BLaER1 treated with 17β-estradiol and CSF1 and Interleukin-3, amounts not matched to agents 10 nM and 100 nM (cell line): ENCODE data around the gene OSM.
A peak's percentile ranks its signal among the peaks of the same experiment; 100 is the strongest.
"Not testable (repeated sequence)": the region's sequence is repeated elsewhere in the genome, so short reads cannot be mapped to it uniquely, and the experiment has no call there.

Experiments used
- H3K27ac ChIP-seq, 11 experiments: shearing (Covaris generic); formaldehyde crosslinking; 2 replicates each; pipeline ENCODE4 v1.8.1; 2022
- H3K27me3 ChIP-seq, 11 experiments: shearing (Covaris generic); formaldehyde crosslinking; 2 replicates each; pipeline ENCODE4 v1.8.1; 2022
- H3K36me3 ChIP-seq, 11 experiments: shearing (Covaris generic); formaldehyde crosslinking; 2 replicates each; pipeline ENCODE4 v1.8.1; 2022
- H3K4me1 ChIP-seq, 10 experiments: shearing (Covaris generic); formaldehyde crosslinking; 2 replicates each; pipeline ENCODE4 v1.8.1; 2022
- H3K4me2 ChIP-seq, 11 experiments: shearing (Covaris generic); formaldehyde crosslinking; 2 replicates each; pipeline ENCODE4 v1.8.1; 2022
- H3K4me3 ChIP-seq, 10 experiments: shearing (Covaris generic); formaldehyde crosslinking; 2 replicates each; pipeline ENCODE4 v1.8.1; 2022
- H3K9ac ChIP-seq, 11 experiments: shearing (Covaris generic); formaldehyde crosslinking; 2 replicates each; pipeline ENCODE4 v1.8.1; 2022
- H3K9me3 ChIP-seq, 11 experiments: shearing (Covaris generic); formaldehyde crosslinking; replicated peaks in 1 of 11; 2 replicates each; pipeline ENCODE4 v1.8.1; 2022
- H4K20me1 ChIP-seq, 11 experiments: shearing (Covaris generic); formaldehyde crosslinking; 2 replicates each; pipeline ENCODE4 v1.8.1; 2022
- Cebpa-rat ChIP-seq, 11 experiments: shearing (Covaris generic); IDR thresholded peaks; 2 replicates each; pipeline ENCODE4 v1.8.1; 2022

OSM gene

GRCh38 chr22:30240541-30241417, 25.9 kb downstream of the OSM start:
- H3K36me3 ChIP-seq = no peaks in the 10 kb centered on the region
- H3K4me1 ChIP-seq = peaks cover 7 to 58% (median 44%) of the 10 kb centered on the region in 10 experiments; a peak in 19 of 20 replicates
- H3K9me3 ChIP-seq = peaks cover 0 to 13% (median 0%) of the 10 kb centered on the region in 11 experiments; a peak in 8 of 22 replicates
- H4K20me1 ChIP-seq = peaks cover 0 to 20% (median 0%) of the 10 kb centered on the region in 11 experiments; a peak in 3 of 22 replicates
- peak overlapping the region in 3 of 11 experiments; percentile 14 to 28 (median 28); a peak in 4 of 22 replicates for H3K4me2 ChIP-seq
- H3K4me3 ChIP-seq = no peak overlapping the region
- TF ChIP-seq Cebpa-rat (IDR thresholded peaks at IDR 0.05) = no peak
- no peak overlapping the region for H3K27ac ChIP-seq
- H3K27me3 ChIP-seq = peaks cover 5 to 16% (median 13%) of the 10 kb centered on the region in 11 experiments
- H3K9ac ChIP-seq = no peak overlapping the region

- Histone ChIP-seq H3K9ac (no peak overlapping the region), H3K4me1 (peaks cover 10 to 63% (median 51%) of the 10 kb centered on the region in 10 experiments; a peak in 18 of 20 replicates), H3K4me2 (peak overlapping the region in 2 of 11 experiments; percentile 69 to 88; a peak in 3 of 22 replicates), H3K9me3 (peaks cover 0 to 13% (median 0%) of the 10 kb centered on the region in 11 experiments; a peak in 8 of 22 replicates), H3K27ac (no peak overlapping the region), H3K27me3 (peaks cover 0 to 9% (median 2%) of the 10 kb centered on the region in 11 experiments; a peak in 12 of 22 replicates), H3K4me3 (no peak overlapping the region), H4K20me1 (peaks cover 0 to 19% (median 0%) of the 10 kb centered on the region in 11 experiments; a peak in 2 of 22 replicates), H3K36me3 (no peaks in the 10 kb centered on the region)
- TF ChIP-seq Cebpa-rat (IDR thresholded peaks at IDR 0.05) = no peak
These were observed 26.9 kb downstream of the OSM start for GRCh38 chr22:30239488-30240405.

GRCh38 chr22:30238661-30239487, 27.8 kb downstream of the OSM start:
- no peak overlapping the region for H3K27ac ChIP-seq
- H3K9me3 ChIP-seq = peaks cover 0 to 13% (median 0%) of the 10 kb centered on the region in 11 experiments; a peak in 8 of 22 replicates
- H3K36me3 ChIP-seq = no peaks in the 10 kb centered on the region
- H3K27me3 ChIP-seq = peaks cover 0 to 7% (median 0%) of the 10 kb centered on the region in 11 experiments; a peak in 2 of 22 replicates
- H3K9ac ChIP-seq = no peak overlapping the region
- peak overlapping the region in 8 of 11 experiments; percentile 35 to 93 (median 77); a peak in 15 of 22 replicates for H3K4me2 ChIP-seq
- H3K4me3 ChIP-seq = no peak overlapping the region
- H4K20me1 ChIP-seq = peaks cover 0 to 16% (median 0%) of the 10 kb centered on the region in 11 experiments; a peak in 2 of 22 replicates
- peaks cover 10 to 62% (median 52%) of the 10 kb centered on the region in 10 experiments; a peak in 18 of 20 replicates for H3K4me1 ChIP-seq
- no peak for TF ChIP-seq Cebpa-rat (IDR thresholded peaks at IDR 0.05)

DNA sequence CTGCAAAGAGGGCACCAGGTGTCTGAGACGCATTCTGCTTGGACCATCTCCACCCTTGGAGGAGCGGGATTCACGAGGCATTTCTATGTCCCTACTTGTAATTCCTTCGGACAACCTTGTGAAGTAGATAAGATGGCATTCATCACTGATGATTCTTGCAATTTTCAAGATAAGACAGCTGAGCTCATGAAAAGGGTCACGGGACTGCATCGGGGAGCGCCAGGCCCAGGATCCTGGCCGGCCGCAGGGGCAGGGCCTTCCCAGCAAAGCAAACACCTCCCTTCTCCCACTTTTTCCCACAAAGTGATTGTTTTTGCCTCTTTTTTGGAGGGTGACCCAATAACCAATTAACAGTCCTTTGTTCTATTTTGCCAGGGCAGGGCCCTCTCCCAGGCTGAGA, 28.5 kb downstream of the OSM start:
- Histone ChIP-seq H3K27me3 (peaks cover 0 to 7% (median 0%) of the 10 kb centered on the region in 11 experiments; a peak in 2 of 22 replicates), H3K36me3 (no peaks in the 10 kb centered on the region), H3K9ac (no peak overlapping the region), H3K4me1 (peaks cover 10 to 64% (median 54%) of the 10 kb centered on the region in 10 experiments; a peak in 18 of 20 replicates), H3K4me3 (no peak overlapping the region), H3K4me2 (peak overlapping the region in 8 of 11 experiments; percentile 35 to 93 (median 77); a peak in 16 of 22 replicates), H3K9me3 (peaks cover 0 to 13% (median 0%) of the 10 kb centered on the region in 11 experiments; a peak in 8 of 22 replicates), H4K20me1 (peaks cover 0 to 18% (median 0%) of the 10 kb centered on the region in 11 experiments; a peak in 2 of 22 replicates), H3K27ac (no peak overlapping the region)
- no peak for TF ChIP-seq Cebpa-rat (IDR thresholded peaks at IDR 0.05)

DNA sequence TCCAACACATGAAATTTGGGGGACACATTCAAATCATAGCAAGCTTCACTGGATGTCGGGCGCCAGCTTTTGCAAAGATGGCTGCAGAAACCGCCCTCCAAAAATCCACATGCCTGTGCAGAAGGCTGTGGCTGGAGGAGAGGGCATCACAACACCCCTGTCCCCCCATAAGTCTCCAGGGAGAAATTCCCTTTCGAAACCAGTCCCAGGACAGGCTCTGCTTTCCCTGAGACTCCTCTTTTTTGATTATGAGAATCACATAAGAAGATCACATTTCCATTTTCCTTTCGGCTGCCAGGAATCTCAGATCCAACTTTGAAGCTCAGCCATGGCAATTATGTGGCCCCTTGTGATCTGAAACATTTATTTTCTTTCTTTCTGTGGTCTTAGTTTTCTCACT, 29.8 kb downstream of the OSM start:
- peaks cover 0 to 7% (median 0%) of the 10 kb centered on the region in 11 experiments; a peak in 2 of 22 replicates for H3K27me3 ChIP-seq
- no peaks in the 10 kb centered on the region for H3K36me3 ChIP-seq
- H3K9ac ChIP-seq = no peak overlapping the region
- H3K4me2 ChIP-seq = peak overlapping the region in 7 of 11 experiments; percentile 71 to 93 (median 78); a peak in 13 of 22 replicates
- H3K4me3 ChIP-seq = no peak overlapping the region
- H4K20me1 ChIP-seq = peaks cover 0 to 23% (median 0%) of the 10 kb centered on the region in 11 experiments; a peak in 2 of 22 replicates
- peaks cover 0 to 13% (median 0%) of the 10 kb centered on the region in 11 experiments; a peak in 8 of 22 replicates for H3K9me3 ChIP-seq
- peaks cover 10 to 70% (median 60%) of the 10 kb centered on the region in 10 experiments; a peak in 18 of 20 replicates for H3K4me1 ChIP-seq
- no peak overlapping the region for H3K27ac ChIP-seq
- no peak for TF ChIP-seq Cebpa-rat (IDR thresholded peaks at IDR 0.05)

DNA sequence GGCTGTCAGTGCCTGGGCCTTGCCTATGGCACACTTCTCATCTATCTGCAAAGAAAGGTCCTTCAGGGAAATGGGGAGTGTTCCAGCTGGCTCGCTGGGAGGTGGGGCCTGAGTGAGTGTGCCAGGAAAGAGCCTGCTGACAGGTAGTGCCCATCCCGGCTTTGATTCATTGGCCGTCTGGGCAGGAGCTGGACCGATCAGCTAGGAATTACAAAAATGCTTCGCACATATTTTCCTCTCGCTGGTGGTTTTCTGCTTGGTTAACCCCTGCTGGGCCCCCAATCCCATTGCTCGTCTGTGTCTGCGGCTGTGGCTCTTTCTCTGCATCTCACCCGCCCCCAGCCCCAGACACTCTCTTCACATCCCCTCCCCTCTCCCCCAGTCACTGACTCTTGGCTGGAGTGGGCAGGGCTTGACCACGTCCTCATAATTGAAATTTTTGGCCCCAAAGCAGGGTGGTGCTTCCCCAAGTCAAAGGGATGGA, 30.9 kb downstream of the OSM start:
- Histone ChIP-seq H3K27ac (peak overlapping the region in 1 of 11 experiments; percentile 29; a peak in 1 of 22 replicates), H3K9me3 (peaks cover 0 to 13% (median 0%) of the 10 kb centered on the region in 11 experiments; a peak in 8 of 22 replicates), H4K20me1 (peaks cover 0 to 12% (median 0%) of the 10 kb centered on the region in 11 experiments; a peak in 2 of 22 replicates), H3K36me3 (no peaks in the 10 kb centered on the region), H3K27me3 (peaks cover 0 to 7% (median 0%) of the 10 kb centered on the region in 11 experiments; a peak in 2 of 22 replicates), H3K4me3 (no peak overlapping the region), H3K9ac (peak overlapping the region in 3 of 11 experiments; percentile 13 to 23 (median 22); a peak in 1 of 22 replicates), H3K4me1 (peaks cover 10 to 62% (median 56%) of the 10 kb centered on the region in 10 experiments; a peak in 18 of 20 replicates), H3K4me2 (peak overlapping the region; percentile 16 to 93 (median 76))
- no peak for TF ChIP-seq Cebpa-rat (IDR thresholded peaks at IDR 0.05)

DNA sequence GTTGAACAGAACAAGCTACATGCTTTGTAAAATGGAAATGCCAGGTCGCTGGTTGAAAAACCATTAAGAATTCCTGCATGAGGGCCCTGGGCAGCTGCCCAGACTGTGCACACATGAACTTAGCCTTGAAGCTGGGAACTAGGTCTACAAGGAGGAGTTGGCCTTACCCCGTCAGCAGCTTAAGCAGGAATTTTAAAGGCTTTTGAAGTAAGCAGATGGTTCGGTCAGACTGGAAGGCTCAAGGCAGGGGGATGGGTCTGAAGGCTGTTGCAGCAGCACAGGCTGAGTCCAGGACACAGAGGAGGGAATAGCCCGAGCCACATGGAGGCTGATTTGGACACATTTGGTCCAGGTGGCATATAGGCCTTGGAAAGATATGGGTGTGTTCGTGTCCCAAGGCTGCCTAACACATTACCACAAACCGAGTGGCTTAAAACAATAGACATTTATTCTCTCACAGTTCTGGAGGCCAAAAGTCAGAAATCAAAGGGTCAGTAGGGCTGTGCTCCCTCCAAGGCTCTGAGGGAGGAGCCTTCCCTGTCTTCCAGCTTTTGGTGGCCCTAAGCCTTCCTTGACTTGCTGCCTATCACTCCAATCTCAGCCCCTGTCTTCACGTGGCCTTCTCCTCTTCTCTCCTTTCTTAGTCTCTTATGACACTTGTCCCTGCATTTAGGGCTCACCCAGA, 31.7 kb downstream of the OSM start:
- Histone ChIP-seq H3K27me3 (peaks cover 0 to 7% (median 0%) of the 10 kb centered on the region in 11 experiments; a peak in 2 of 22 replicates), H3K9ac (no peak overlapping the region), H3K36me3 (no peaks in the 10 kb centered on the region), H4K20me1 (peaks cover 0 to 9% (median 0%) of the 10 kb centered on the region in 11 experiments; a peak in 1 of 22 replicates), H3K4me2 (peak overlapping the region in 9 of 11 experiments; percentile 62 to 93 (median 77); a peak in 17 of 22 replicates), H3K9me3 (peaks cover 0 to 13% (median 0%) of the 10 kb centered on the region in 11 experiments; a peak in 8 of 22 replicates), H3K4me1 (peaks cover 10 to 60% (median 53%) of the 10 kb centered on the region in 10 experiments; a peak in 18 of 20 replicates), H3K4me3 (no peak overlapping the region), H3K27ac (no peak overlapping the region)
- no peak for TF ChIP-seq Cebpa-rat (IDR thresholded peaks at IDR 0.05)

DNA sequence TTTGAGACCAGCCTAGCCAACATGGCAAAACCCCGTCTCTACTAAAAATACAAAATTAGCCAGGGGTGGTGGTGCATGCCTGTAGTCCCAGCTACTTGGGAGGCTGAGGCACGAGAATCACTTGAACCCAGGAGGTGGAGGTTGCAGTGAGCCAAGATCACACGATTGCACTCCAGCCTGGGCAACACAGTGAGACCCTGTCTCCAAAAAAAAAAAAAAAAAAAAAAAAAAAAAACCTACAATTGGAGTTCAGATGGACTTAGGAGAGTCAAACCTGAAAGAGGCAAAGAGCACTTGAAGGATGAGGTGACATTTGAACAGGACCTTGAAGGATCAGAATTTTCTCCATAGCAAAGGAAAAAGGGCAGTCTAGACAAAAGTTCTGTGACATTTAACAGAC, 32.3 kb downstream of the OSM start:
- not testable (repeated sequence) for H3K27me3 ChIP-seq, H4K20me1 ChIP-seq, H3K27ac ChIP-seq, H3K4me3 ChIP-seq, H3K9ac ChIP-seq, H3K36me3 ChIP-seq
- H3K4me1 ChIP-seq = peaks cover 10 to 58% (median 53%) of the 10 kb centered on the region in 10 experiments; a peak in 18 of 20 replicates
- peaks cover 0 to 13% (median 0%) of the 10 kb centered on the region in 11 experiments; a peak in 8 of 22 replicates for H3K9me3 ChIP-seq
- peak overlapping the region in 2 of 11 experiments; percentile 12 to 71; a peak in 3 of 22 replicates for H3K4me2 ChIP-seq
